ENCODE results near the gene SIGLEC7.
A peak's percentile ranks its signal among the peaks of the same experiment; 100 is the strongest.

SIGLEC7 gene

GRCh38 chr19:51097166-51097738 is 44.8 kb upstream of the SIGLEC7 start:
- no peak for TF ChIP-seq YY1 (IDR thresholded peaks at IDR 0.05; ENCODE audit: low read depth)
- no peak for TF ChIP-seq USF1 (IDR thresholded peaks at IDR 0.05)
- TF ChIP-seq FOXM1 (IDR thresholded peaks at IDR 0.05; ENCODE audit: borderline replicate concordance, low read depth) = no peak
- TF ChIP-seq TCF12 (IDR thresholded peaks at IDR 0.05; ENCODE audit: low read depth) = no peak
- peak; percentile 31; the same call in 1 of the 2 replicates for TF ChIP-seq RAD21 (IDR thresholded peaks at IDR 0.05; ENCODE audit: low read depth)
- no peak for TF ChIP-seq EP300 (IDR thresholded peaks at IDR 0.05; ENCODE audit: borderline replicate concordance)
- no peak for TF ChIP-seq CEBPB (IDR thresholded peaks at IDR 0.05)

- no peak for TF ChIP-seq RAD21 (IDR thresholded peaks at IDR 0.05; ENCODE audit: low read depth)
- TF ChIP-seq USF1 (IDR thresholded peaks at IDR 0.05) = no peak
- TF ChIP-seq ZBTB7A (IDR thresholded peaks at IDR 0.05; ENCODE audit: low read depth) = no peak
- TF ChIP-seq EP300 (IDR thresholded peaks at IDR 0.05; ENCODE audit: borderline replicate concordance) = no peak
- TF ChIP-seq FOXM1 (IDR thresholded peaks at IDR 0.05; ENCODE audit: borderline replicate concordance, low read depth) = no peak
- TF ChIP-seq REST (IDR thresholded peaks at IDR 0.05; ENCODE audit: low read depth) = no peak
Measured at GRCh38 chr19:51097796-51098195, 44.3 kb upstream of the SIGLEC7 start.

GRCh38 chr19:51098365-51099046 is 43.6 kb upstream of the SIGLEC7 start:
- no peak for TF ChIP-seq USF1 (IDR thresholded peaks at IDR 0.05)
- TF ChIP-seq EP300 (IDR thresholded peaks at IDR 0.05; ENCODE audit: borderline replicate concordance) = no peak
- TF ChIP-seq, protein P1, sequence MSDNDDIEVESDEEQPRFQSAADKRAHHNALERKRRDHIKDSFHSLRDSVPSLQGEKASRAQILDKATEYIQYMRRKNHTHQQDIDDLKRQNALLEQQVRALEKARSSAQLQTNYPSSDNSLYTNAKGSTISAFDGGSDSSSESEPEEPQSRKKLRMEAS (IDR thresholded peaks at IDR 0.05) = no peak
- no peak for TF ChIP-seq CEBPB (IDR thresholded peaks at IDR 0.05)
- no peak for TF ChIP-seq FOXM1 (IDR thresholded peaks at IDR 0.05; ENCODE audit: borderline replicate concordance, low read depth)
- no peak for TF ChIP-seq YY1 (IDR thresholded peaks at IDR 0.05; ENCODE audit: low read depth)
- no peak for TF ChIP-seq ZBTB7A (IDR thresholded peaks at IDR 0.05; ENCODE audit: low read depth)
- TF ChIP-seq TCF12 (IDR thresholded peaks at IDR 0.05; ENCODE audit: low read depth) = no peak
- TF ChIP-seq REST (IDR thresholded peaks at IDR 0.05; ENCODE audit: low read depth) = no peak
- TF ChIP-seq CREB1 (IDR thresholded peaks at IDR 0.05; ENCODE audit: low read depth) = no peak
- no peak for TF ChIP-seq TAF1 (IDR thresholded peaks at IDR 0.05; ENCODE audit: low read depth)
- TF ChIP-seq NFIC (IDR thresholded peaks at IDR 0.05) = no peak
- TF ChIP-seq TEAD4 (IDR thresholded peaks at IDR 0.05) = no peak

- no peak for TF ChIP-seq NFIC (IDR thresholded peaks at IDR 0.05)
- TF ChIP-seq, protein P1 (IDR thresholded peaks at IDR 0.05) = no peak
- no peak for TF ChIP-seq TEAD4 (IDR thresholded peaks at IDR 0.05)
- TF ChIP-seq EP300 (IDR thresholded peaks at IDR 0.05; ENCODE audit: borderline replicate concordance) = no peak
- TF ChIP-seq CREB1 (IDR thresholded peaks at IDR 0.05; ENCODE audit: low read depth) = no peak
- no peak for TF ChIP-seq TCF12 (IDR thresholded peaks at IDR 0.05; ENCODE audit: low read depth)
- no peak for TF ChIP-seq RAD21 (IDR thresholded peaks at IDR 0.05; ENCODE audit: low read depth)
- no peak for TF ChIP-seq ZBTB7A (IDR thresholded peaks at IDR 0.05; ENCODE audit: low read depth)
- no peak for TF ChIP-seq CEBPB (IDR thresholded peaks at IDR 0.05)
- TF ChIP-seq TAF1 (IDR thresholded peaks at IDR 0.05; ENCODE audit: low read depth) = no peak
- no peak for TF ChIP-seq EGR1 (IDR thresholded peaks at IDR 0.05)
- no peak for TF ChIP-seq REST (IDR thresholded peaks at IDR 0.05; ENCODE audit: low read depth)
- no peak for TF ChIP-seq USF1 (IDR thresholded peaks at IDR 0.05)
- TF ChIP-seq FOXM1 (IDR thresholded peaks at IDR 0.05; ENCODE audit: borderline replicate concordance, low read depth) = no peak
- no peak for TF ChIP-seq YY1 (IDR thresholded peaks at IDR 0.05; ENCODE audit: low read depth)
Measured at GRCh38 chr19:51099047-51099382, 43.1 kb upstream of the SIGLEC7 start.

Data from Ishikawa (cell line).